HepG2 (cell line): ENCODE measurements around the gene CEP68. TPM values are rescaled to one million over a fixed set of nuclear protein-coding genes. Genes with fewer than 3 reads are reported as not detected.

Experiments
- ATAC-seq: fragments of 200-7000 bp; cut with Tn5 transposase; 3 replicates; pipeline ENCODE4 v1.9.1; 2020; ENCODE audit warnings: mild to moderate bottlenecking, moderate library complexity
- BruUV-seq: library from RNA; stranded (reverse); fragments of 400-500 nt; replicated peaks from 2 replicates; lab custom pipeline; 2021; lab: Mats Ljungman, UMichigan
- CTCF ChIA-PET: fragments of 300-600 bp; formaldehyde crosslinking; extraction: SDS; loops from one replicate; lab custom pipeline; 2021; ENCODE audit warnings: low total read pairs, inconsistent platforms, low intra/inter-chr PET ratio; lab: Yijun Ruan, JAX
- POLR2A ChIA-PET: fragments of 350-600 bp; sonication (Branson Sonifier 250); formaldehyde crosslinking; loops from one replicate; lab custom pipeline; 2020; ENCODE audit warnings: antibody characterized with exemption, inconsistent platforms; lab: Yijun Ruan, JAX
- DNase-seq: peaks from one replicate; pipeline ENCODE4 v3.0.0-alpha.2; 2015; ENCODE audit warnings: low spot score
- FAIRE-seq: peaks from 3 replicates; lab custom pipeline; 2011; peaks lifted over from hg19 to GRCh38; lab: Jason Lieb, UNC
- H2AFZ ChIP-seq: one replicate; pipeline ENCODE4 v1.6.1; 2011; ENCODE audit warnings: low read length, inconsistent platforms
- H3K27ac ChIP-seq: fragments of 300-600 bp; 3 replicates; pipeline ENCODE4 v1.8.0; 2011; ENCODE audit warnings: mixed run types, mild to moderate bottlenecking, mixed read lengths, low read length, inconsistent platforms; ENCODE audit not compliant: insufficient read depth; ENCODE audit errors: extremely low read length
- H3K27me3 ChIP-seq, 2 experiments: fragments of 200-600 bp in 1 of 2; 2 replicates in 1 of 2; 3 replicates in 1 of 2; pipeline versions ENCODE4 v1.6.0 to v1.8.0; 2011; ENCODE audit warnings: low read length in 2 of 2, mild to moderate bottlenecking in 2 of 2, moderate library complexity in 2 of 2, inconsistent platforms in 1 of 2; ENCODE audit not compliant: insufficient read depth in 2 of 2, control insufficient read depth in 1 of 2
- H3K36me3 ChIP-seq, 2 experiments: fragments of 200-600 bp in 1 of 2; replicated peaks in 1 of 2; 2 replicates in 1 of 2; 3 replicates in 1 of 2; pipeline versions ENCODE4 v1.5.1 to v1.8.0; 2011; ENCODE audit warnings: low read length in 2 of 2, inconsistent platforms in 1 of 2; ENCODE audit not compliant: insufficient read depth in 2 of 2, control insufficient read depth in 1 of 2
- H3K4me1 ChIP-seq: 2 replicates; pipeline ENCODE4 v1.5.1; 2012; ENCODE audit warnings: low read length, inconsistent platforms; ENCODE audit not compliant: insufficient read depth
- H3K4me2 ChIP-seq: 2 replicates; pipeline ENCODE4 v1.6.0; 2011; ENCODE audit warnings: low read depth, low read length, inconsistent platforms
- H3K4me3 ChIP-seq, 3 experiments: fragments of 200-600 bp in 1 of 3; sonication (generic), shearing (Covaris generic) in 1 of 3; replicated peaks in 1 of 3; 2 replicates each; pipeline ENCODE4 v1.5.1; 2011 to 2016; ENCODE audit warnings: low read length in 3 of 3, inconsistent platforms in 2 of 3, low read depth in 2 of 3, mild to moderate bottlenecking in 2 of 3, control low read depth in 1 of 3, mixed read lengths in 1 of 3; ENCODE audit not compliant: insufficient read depth in 1 of 3
- H3K79me2 ChIP-seq: one replicate; pipeline ENCODE4 v1.6.1; 2011; ENCODE audit warnings: low read length, inconsistent platforms; ENCODE audit not compliant: insufficient read depth
- H3K9ac ChIP-seq: 2 replicates; pipeline ENCODE4 v1.6.0; 2011; ENCODE audit warnings: mild to moderate bottlenecking, low read depth, low read length, inconsistent platforms; ENCODE audit not compliant: insufficient read depth
- H3K9me3 ChIP-seq: 2 replicates; pipeline ENCODE4 v1.5.1; 2012; ENCODE audit warnings: mild to moderate bottlenecking, low read length
- H4K20me1 ChIP-seq: 2 replicates; pipeline ENCODE4 v1.6.0; 2011; ENCODE audit warnings: inconsistent platforms, mild to moderate bottlenecking, low read length, moderate library complexity; ENCODE audit not compliant: insufficient read depth
- HOXA5 ChIP-seq: sonication (generic); formaldehyde crosslinking; IDR thresholded peaks from 2 replicates; pipeline ENCODE4 v1.4.0; 2020; ENCODE audit warnings: missing genetic modification reagents
- NAIF1 ChIP-seq: sonication (generic); formaldehyde crosslinking; IDR thresholded peaks from 2 replicates; pipeline ENCODE4 v1.5.0; 2020; ENCODE audit warnings: mild to moderate bottlenecking, missing genetic modification reagents, borderline replicate concordance
- POLR2AphosphoS5 ChIP-seq: IDR thresholded peaks from 2 replicates; pipeline ENCODE4 v1.6.1; 2012; ENCODE audit warnings: low read depth, low read length
- RBM22 ChIP-seq: fragments of 200-400 bp; formaldehyde crosslinking; optimal IDR thresholded peaks from 2 replicates; pipeline ENCODE3; 2017; ENCODE audit warnings: mild to moderate bottlenecking, low read length, moderate library complexity
- SALL1 ChIP-seq: sonication (generic); formaldehyde crosslinking; IDR thresholded peaks from 2 replicates; pipeline ENCODE4 v1.8.0; 2022; ENCODE audit warnings: mild to moderate bottlenecking, missing genetic modification reagents
- TARDBP ChIP-seq: sonication (generic); formaldehyde crosslinking; IDR thresholded peaks from 2 replicates; pipeline ENCODE4 v1.8.0; 2022; ENCODE audit warnings: mild to moderate bottlenecking, missing genetic modification reagents
- ZFX ChIP-seq: sonication (generic); formaldehyde crosslinking; IDR thresholded peaks from 2 replicates; pipeline ENCODE4 v1.4.0; 2020; ENCODE audit warnings: mild to moderate bottlenecking, low read depth, missing genetic modification reagents, moderate library complexity
- ZIK1 ChIP-seq: sonication (generic); formaldehyde crosslinking; IDR thresholded peaks from 2 replicates; pipeline ENCODE4 v1.5.0; 2020; ENCODE audit warnings: mild to moderate bottlenecking, low read depth, missing genetic modification reagents, borderline replicate concordance
- ZNF263 ChIP-seq: sonication (generic); formaldehyde crosslinking; IDR thresholded peaks from 2 replicates; pipeline ENCODE4 v1.4.0; 2020; ENCODE audit warnings: missing genetic modification reagents
- ZNF570 ChIP-seq: sonication (generic); formaldehyde crosslinking; IDR thresholded peaks from 2 replicates; pipeline ENCODE4 v1.4.0; 2020; ENCODE audit warnings: mild to moderate bottlenecking, missing genetic modification reagents, borderline replicate concordance
- ZNF598 ChIP-seq: sonication (generic); formaldehyde crosslinking; IDR thresholded peaks from 2 replicates; pipeline ENCODE4 v1.5.1; 2020; ENCODE audit warnings: mild to moderate bottlenecking, missing genetic modification reagents, borderline replicate concordance
- WGBS: methylation state at CpG from one replicate; pipeline ENCODE4 v1.1.6; 2017; ENCODE audit warnings: low lambda C conversion rate; 5-methylcytosine and 5-hydroxymethylcytosine counted together
- in situ Hi-C: cut with HindIII; loops from 2 replicates; pipeline ENCODE4 v1.10.0; 2017; ENCODE audit warnings: low pct_unique_long_range_greater_than_20kb; ENCODE audit not compliant: extremely low pct_ligation_motif_present
- intact Hi-C: fragments of 100-400 bp; cut with micrococcal nuclease; formaldehyde crosslinking; loops from one replicate; pipeline ENCODE4 v1.10.0; 2022; ENCODE audit not compliant: unreplicated experiment
- polyA plus RNA-seq, 8 experiments: library from polyadenylated mRNA; depleted of rRNA in 3 of 8; stranded (reverse) in 7 of 8; unstranded in 1 of 8; fragments of >200 nt; fragmentation: Illumina TruSeq in 4 of 8; extraction: Trizol in 4 of 8; gene quantifications; 2 replicates each; pipeline versions ENCODE4 v1.2.1 to v1.2.3, GENCODE V29; 2011 to 2016; ENCODE audit warnings: low read depth in 4 of 8, missing spikeins in 1 of 8, mixed read lengths in 1 of 8; ENCODE audit not compliant: insufficient read depth in 1 of 8
- total RNA-seq, 5 experiments: library from RNA; depleted of rRNA; stranded (reverse); fragments of >200 nt; fragmentation: Illumina TruSeq; extraction: Trizol; gene quantifications; 2 replicates each; pipeline ENCODE4 v1.2.3, GENCODE V29; 2016; ENCODE audit warnings: low read depth in 1 of 5
- TF ChIP-seq, protein P1 (sequence below): sonication (generic); formaldehyde crosslinking; IDR thresholded peaks from 2 replicates; pipeline ENCODE4 v1.5.1; 2020; ENCODE audit warnings: mild to moderate bottlenecking, missing genetic modification reagents, moderate library complexity
- TF ChIP-seq, protein P2 (sequence below): sonication (generic); formaldehyde crosslinking; IDR thresholded peaks from 2 replicates; pipeline ENCODE4 v1.4.0; 2020; ENCODE audit warnings: mild to moderate bottlenecking, missing genetic modification reagents

Gene CEP68
- total and polyA plus RNA-seq, 2 of the 13 experiments (the other 11 are each of a cell fraction or from before 2014, with no cell fraction given) = 5.7 to 9.3 TPM

DNA sequence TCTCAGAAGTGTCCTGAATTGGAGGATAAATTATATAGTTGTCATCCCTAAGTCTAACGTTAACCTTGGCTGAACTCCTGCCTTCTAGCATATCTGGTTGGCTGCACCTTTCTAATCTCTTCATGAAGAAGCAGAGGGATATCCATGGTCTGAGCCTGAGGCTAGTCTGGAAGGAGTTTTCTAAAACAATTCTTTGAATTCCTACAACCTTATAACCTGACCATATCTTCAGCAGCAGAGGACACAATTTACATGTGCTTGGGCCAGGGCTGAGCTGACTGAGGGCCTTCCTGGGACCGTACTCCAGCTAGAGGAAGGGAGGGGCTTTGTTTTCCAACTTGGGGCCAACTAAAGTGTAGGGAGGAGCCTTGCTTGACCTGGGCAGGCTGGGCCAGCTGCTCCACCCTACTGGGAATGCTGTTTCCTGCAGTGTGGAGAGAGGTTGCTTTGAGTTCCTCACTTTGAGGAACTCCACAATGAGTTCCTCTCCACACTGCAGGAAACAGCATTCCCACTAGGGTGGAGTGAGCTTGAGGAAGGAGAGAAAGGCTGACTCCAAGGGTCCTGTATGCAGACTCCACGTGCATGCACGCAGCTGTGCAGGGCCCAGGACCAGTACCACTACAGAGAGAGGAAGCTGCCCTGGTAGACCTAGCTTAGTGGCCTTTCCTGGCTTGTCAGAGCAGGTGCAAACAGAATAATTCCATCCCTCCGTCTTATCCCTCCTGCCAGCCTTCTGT, 19.6 kb downstream of the CEP68 start:
- Histone ChIP-seq H2AFZ (no peak overlapping the region), H3K4me2 (no peak overlapping the region), H4K20me1 (peaks cover 5% of the 10 kb centered on the region; the same call in 1 of the 2 replicates), H3K9ac (no peak overlapping the region), H3K4me3 (no peak overlapping the region), H3K79me2 (no peaks in the 10 kb centered on the region)
- CTCF ChIA-PET = no interaction called here
- BruUV-seq = no TSS peak
- TF ChIP-seq SALL1 = peak; percentile 23; the same call in 1 of the 2 replicates
- peak; percentile 52; the same call in 1 of the 2 replicates for TF ChIP-seq ZNF598 (CRISPR knock-in tag)
- TF ChIP-seq HOXA5 (CRISPR knock-in tag) = no peak
- TF ChIP-seq RBM22 = peak; percentile 54
- no peak for TF ChIP-seq ZNF570 (CRISPR knock-in tag)
- 0 out of 2 replicates have a peak, but pooled peaks have one; percentile 25 for TF ChIP-seq ZFX (CRISPR knock-in tag)
- no peak for TF ChIP-seq NAIF1
- 0 out of 2 replicates have a peak, but pooled peaks have one; percentile 20 for TF ChIP-seq POLR2AphosphoS5
- peak; percentile 46; the same call in 1 of the 2 replicates for TF ChIP-seq ZNF263 (CRISPR knock-in tag)
- TF ChIP-seq ZIK1 (CRISPR knock-in tag) = 0 out of 2 replicates have a peak, but pooled peaks have one; percentile 27
- TF ChIP-seq, protein P1, sequence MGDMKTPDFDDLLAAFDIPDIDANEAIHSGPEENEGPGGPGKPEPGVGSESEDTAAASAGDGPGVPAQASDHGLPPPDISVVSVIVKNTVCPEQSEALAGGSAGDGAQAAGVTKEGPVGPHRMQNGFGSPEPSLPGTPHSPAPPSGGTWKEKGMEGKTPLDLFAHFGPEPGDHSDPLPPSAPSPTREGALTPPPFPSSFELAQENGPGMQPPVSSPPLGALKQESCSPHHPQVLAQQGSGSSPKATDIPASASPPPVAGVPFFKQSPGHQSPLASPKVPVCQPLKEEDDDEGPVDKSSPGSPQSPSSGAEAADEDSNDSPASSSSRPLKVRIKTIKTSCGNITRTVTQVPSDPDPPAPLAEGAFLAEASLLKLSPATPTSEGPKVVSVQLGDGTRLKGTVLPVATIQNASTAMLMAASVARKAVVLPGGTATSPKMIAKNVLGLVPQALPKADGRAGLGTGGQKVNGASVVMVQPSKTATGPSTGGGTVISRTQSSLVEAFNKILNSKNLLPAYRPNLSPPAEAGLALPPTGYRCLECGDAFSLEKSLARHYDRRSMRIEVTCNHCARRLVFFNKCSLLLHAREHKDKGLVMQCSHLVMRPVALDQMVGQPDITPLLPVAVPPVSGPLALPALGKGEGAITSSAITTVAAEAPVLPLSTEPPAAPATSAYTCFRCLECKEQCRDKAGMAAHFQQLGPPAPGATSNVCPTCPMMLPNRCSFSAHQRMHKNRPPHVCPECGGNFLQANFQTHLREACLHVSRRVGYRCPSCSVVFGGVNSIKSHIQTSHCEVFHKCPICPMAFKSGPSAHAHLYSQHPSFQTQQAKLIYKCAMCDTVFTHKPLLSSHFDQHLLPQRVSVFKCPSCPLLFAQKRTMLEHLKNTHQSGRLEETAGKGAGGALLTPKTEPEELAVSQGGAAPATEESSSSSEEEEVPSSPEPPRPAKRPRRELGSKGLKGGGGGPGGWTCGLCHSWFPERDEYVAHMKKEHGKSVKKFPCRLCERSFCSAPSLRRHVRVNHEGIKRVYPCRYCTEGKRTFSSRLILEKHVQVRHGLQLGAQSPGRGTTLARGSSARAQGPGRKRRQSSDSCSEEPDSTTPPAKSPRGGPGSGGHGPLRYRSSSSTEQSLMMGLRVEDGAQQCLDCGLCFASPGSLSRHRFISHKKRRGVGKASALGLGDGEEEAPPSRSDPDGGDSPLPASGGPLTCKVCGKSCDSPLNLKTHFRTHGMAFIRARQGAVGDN (CRISPR knock-in tag) = peak; percentile 15; the same call in 1 of the 2 replicates
- no peak for TF ChIP-seq TARDBP (CRISPR knock-in tag)
- TF ChIP-seq, protein P2, sequence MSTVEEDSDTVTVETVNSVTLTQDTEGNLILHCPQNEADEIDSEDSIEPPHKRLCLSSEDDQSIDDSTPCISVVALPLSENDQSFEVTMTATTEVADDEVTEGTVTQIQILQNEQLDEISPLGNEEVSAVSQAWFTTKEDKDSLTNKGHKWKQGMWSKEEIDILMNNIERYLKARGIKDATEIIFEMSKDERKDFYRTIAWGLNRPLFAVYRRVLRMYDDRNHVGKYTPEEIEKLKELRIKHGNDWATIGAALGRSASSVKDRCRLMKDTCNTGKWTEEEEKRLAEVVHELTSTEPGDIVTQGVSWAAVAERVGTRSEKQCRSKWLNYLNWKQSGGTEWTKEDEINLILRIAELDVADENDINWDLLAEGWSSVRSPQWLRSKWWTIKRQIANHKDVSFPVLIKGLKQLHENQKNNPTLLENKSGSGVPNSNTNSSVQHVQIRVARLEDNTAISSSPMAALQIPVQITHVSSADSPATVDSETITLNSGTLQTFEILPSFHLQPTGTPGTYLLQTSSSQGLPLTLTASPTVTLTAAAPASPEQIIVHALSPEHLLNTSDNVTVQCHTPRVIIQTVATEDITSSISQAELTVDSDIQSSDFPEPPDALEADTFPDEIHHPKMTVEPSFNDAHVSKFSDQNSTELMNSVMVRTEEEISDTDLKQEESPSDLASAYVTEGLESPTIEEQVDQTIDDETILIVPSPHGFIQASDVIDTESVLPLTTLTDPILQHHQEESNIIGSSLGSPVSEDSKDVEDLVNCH (CRISPR knock-in tag) = no peak
- TF ChIP-seq, all 625 proteins: peak for 8
- peak; percentile 12 for FAIRE-seq
- no peak overlapping the region for H3K27ac ChIP-seq
- peak; percentile 30 for DNase-seq
- no peaks in the 10 kb centered on the region for H3K27me3 ChIP-seq
- in situ Hi-C loops (no loop called here), intact Hi-C loops (no loop called here)
- H3K36me3 ChIP-seq = peaks cover 31 to 56% of the 10 kb centered on the region in 2 experiments
- H3K4me1 ChIP-seq = peaks cover 23% of the 10 kb centered on the region
- no peaks in the 10 kb centered on the region for H3K9me3 ChIP-seq
- POLR2A ChIA-PET = interaction anchor here (1.4 to 2.0 kb wide), 4 partner anchors 10 to 111 kb away, joined by 3 to 11 read pairs (median 4); partner anchors contain the start of genes CEP68 and RAB1A
- WGBS = 76% methylated on average over 5 of the region's 5 CpGs
- ATAC-seq = peak; percentile 44
